NCI-H82 treated with DMSO at 0.1 percent for 48 hours (cell line): ENCODE results near the gene COL17A1.
A peak's percentile ranks its signal among the peaks of the same experiment; 100 is the strongest.

Experiments used
- DNase-seq: peaks from one replicate; lab custom pipeline; 2025; ENCODE audit not compliant: unreplicated experiment; lab: John Stamatoyannopoulos, UW

COL17A1 gene

DNA sequence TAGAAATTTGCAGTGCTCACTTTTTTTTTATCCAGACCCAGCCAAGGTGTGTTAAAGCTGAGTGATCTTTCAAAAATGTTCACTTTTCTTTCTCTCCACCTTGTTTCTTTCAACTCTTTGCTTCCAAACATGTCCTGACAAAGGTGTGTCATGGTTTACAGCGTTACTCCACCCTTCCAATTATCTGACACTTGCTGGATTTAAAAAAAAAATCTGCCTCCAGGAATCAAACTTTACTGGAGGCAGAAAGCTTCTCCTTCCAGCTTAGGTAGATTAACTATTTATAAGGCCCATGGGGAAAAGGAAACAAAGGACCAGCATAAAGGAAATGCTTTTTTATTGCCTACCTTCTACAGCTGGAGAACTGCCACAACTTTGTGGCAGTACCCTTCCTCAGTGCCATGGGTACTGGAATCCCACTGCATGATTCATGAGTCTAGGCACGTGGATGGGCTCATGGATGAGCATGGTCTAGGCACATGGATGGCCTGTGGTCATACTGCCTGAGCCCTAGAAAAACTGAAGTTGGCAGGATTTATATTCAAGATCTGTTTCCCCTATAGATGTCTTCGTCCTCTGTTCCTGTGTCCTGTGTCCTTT is at the start of gene COL17A1:
COL17A1 (minus strand) TSS at position 80 of the 600 bp plus-strand sequence. CDS start 5,207 bp downstream, outside the sequence.
- DNase-seq = no peak

DNA sequence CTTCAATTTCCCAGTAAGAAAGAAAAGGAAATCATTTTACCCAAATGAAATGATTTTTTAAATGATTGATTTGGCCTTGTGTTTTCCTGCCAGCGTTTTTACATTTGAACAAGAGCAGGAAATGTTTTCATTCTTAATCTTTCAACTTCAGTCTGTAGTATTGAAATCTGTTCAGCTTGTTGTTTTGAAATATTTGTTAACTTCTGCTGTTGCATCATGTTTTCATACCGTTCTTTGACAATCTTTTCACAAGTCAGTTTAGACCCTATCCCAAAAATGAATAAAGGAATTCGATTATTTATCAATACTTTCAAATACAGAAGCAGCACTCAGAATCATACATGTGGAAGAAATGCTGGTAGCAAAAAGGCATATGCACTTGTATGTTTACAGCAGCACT is 44.4 kb upstream of the COL17A1 start:
- no peak for DNase-seq

GRCh38 chr10:104128214-104128613 is 42.5 kb upstream of the COL17A1 start:
- DNase-seq = no peak

GRCh38 chr10:104127411-104127810 is 41.7 kb upstream of the COL17A1 start:
- DNase-seq = no peak

DNA sequence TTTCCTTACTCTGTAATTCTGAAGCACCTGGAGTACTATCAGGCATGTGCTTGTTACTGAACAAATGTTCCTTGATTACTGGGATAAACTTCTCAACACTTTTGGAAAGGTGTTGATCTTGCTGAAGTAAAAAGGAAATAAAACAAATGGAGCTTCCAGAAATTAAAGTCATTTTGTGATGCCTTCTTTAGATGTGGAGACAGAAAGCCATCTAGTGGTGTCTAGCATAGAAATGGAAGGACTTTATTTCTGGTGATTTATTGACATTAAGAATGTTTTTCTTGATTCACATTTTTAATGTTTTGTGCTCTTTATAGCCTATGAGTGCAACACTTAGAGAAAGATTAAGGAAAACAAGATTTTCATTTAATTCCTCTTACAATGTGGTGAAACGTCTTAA is 37.7 kb upstream of the COL17A1 start:
- no peak for DNase-seq

GRCh38 chr10:104122225-104123107 is 36.8 kb upstream of the COL17A1 start:
- peak; percentile 51 for DNase-seq

DNA sequence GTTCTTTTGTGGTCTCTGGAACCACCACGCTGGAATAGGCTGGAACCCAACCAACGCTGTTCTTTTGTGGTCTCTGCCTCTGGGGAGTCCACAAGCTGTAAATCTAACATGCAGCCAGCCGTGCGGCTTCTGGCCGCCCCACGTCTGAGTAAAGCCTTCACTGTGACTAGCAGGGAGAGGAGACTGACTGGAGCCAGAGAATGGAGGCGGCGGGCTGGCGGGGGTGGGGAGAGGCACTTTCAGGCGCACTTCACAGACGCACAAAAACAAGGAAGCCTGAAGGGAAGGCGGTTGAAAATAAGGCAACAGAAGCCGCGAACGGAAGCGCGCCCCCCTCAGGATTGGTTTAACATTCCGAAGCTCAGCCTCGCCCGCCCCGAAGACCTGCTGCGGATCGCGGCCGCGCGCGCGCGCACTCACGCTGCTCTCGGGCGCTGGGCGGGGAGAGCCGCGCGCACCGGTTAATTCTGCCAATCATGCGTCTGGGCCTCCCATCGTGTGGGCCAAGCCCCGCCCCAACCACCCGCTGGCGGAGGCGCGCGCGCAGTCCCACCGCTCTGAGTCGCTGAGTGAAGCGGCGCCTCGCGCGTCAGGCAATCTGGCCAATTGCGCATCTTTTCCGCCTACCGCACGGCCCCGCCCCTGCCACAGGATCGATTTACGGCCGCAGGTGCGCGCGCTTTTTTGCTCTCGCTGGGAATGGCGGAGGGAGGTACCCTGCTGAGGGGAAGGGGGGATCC is 36.0 kb upstream of the COL17A1 start, which contains the start of gene SFR1:
SFR1 (plus strand) TSS at position 687 of the 740 bp plus-strand sequence; CDS start at position 700, 13 bp downstream.
- DNase-seq = peak; percentile 92

DNA sequence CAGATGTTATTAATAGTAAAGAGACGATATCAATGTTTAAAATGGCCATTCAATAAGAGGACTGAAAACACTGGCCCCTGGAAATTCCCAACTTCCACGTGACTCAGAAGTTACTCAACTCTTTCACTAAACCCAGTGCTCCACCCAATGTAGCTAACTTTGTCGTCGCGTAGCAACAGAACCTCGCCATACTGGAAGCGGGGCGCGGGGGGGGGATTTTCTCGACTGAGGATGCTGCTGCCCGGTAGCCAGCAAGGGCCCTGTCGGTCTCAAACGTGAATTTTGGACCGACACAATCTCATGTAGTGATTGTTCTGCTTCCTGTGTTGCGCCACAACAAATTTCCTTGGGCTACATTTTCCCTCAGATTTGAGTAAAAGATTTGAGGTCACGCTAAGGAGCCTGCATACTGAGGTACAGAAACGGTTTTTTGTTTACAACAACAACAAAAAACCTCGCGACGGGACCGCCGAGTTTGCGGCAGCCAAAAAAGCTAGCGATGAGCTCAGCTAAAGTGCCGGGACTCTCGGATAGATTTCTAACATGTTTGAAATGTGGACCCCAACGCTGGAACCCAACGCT is 35.3 kb upstream of the COL17A1 start:
- DNase-seq = peak; percentile 47

DNA sequence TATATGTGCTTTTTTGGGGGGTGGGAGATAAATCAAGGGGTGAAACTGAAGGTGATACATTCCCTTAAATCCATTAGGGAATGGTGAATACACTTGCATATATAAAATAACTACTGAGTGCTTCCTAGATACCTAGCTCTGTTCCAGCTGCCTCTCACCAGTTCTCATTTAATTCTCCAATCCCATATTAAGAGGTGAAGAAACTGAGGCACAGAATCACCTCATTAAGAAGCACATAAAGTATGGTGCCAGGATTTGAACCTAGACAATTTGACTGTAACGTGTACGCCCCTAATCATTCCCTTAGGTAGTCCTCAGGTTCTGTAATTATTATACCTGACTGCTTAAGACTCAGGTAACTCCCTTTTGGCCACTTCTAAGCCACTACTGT is 34.8 kb upstream of the COL17A1 start:
- no peak for DNase-seq

- DNase-seq = no peak
These were observed 34.3 kb upstream of the COL17A1 start for GRCh38 chr10:104119996-104120395.

DNA sequence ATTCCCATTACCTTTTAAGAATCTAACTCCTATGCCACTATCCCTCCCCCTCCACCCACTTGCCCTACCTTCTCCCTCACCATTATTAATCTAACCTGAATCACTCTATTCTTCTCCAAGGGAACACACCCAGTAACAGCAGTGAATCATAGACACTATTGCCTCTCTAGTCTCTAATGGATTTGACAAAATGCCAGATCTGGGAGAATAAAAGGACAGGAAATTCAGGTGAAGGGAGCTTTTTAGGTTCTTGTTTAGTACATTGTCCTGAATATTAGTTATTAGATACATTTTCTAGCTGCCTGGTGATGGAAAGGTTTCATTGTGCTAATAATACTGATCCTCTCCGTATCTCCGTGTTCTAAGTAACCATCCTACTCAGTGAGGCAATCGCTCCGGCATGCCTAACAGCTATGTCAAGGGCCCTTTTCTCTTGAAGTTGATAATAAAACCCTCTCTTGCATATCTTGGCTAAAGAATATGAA is 32.2 kb upstream of the COL17A1 start:
- DNase-seq = no peak

DNA sequence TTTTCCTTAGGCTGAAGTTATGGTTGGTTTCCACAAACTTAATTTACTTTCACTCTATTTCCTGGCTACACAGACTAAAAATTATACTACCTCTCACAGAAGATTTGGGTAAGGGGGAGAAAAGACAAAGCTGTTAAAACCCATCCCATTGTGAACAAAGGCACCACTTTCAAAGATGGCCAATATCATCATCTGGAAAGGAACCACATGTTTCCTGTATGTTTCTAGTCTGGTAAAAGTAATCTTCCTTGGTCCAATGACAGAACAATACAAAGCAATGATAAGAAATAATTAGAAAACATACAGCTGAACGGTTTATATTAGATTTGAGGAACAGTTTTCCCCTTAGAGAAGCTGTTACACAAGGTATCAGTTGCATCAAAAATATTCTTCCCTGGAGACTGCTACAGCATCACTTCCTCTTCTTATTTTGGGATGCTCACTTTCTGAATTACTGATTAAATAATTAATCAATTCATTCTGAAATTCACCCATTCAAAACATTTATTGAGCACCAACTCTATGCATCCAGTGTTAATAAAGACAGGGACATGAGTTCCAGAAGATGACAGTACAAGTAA is 27.8 kb upstream of the COL17A1 start:
- no peak for DNase-seq

GRCh38 chr10:104109908-104110662 is 24.4 kb upstream of the COL17A1 start:
- no peak for DNase-seq

GRCh38 chr10:104104926-104105325 is 19.2 kb upstream of the COL17A1 start:
- no peak for DNase-seq

GRCh38 chr10:104104418-104104817 is 18.7 kb upstream of the COL17A1 start:
- DNase-seq = no peak

DNA sequence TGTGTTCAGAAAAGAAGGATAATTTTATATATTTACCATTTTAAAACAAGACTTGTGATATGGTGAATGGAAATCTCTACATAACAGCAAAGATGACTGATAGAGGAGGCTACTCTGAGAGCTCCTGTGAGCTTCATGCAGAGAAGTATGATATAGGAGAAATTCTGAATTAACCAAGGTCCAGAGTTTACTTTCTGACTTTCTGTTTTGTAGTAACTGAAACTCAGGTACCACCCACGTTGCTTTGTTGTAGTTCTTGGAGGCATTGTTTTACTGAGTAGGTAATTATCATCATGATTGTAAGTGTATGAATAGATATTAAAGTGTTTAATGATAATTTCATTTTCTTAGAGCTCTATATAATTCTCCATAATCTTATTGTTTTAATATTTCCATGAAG is 18.3 kb upstream of the COL17A1 start:
- no peak for DNase-seq

DNA sequence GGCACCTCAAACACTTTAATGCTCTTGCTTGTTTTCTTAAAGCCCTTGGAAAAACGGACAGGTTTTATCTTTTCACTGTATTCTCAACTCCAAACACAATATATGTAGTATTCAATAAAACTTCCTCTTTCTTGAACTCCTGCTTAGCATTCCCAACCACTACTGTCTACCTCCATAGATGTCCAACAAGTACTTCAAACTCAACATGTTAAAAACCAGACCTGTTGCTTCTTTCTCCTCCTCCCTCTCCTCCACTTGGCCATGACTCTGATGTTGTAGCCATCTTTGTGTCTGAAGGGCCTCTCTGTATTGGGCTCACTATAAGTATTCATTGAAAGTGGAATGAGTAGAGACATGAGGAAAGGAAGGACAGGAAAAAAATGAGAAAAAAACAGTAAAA is 16.2 kb upstream of the COL17A1 start:
- no peak for DNase-seq

- DNase-seq = peak; percentile 21
These were observed 15.1 kb upstream of the COL17A1 start for GRCh38 chr10:104100795-104101194.

GRCh38 chr10:104099941-104100340 is 14.3 kb upstream of the COL17A1 start:
- DNase-seq = no peak

DNA sequence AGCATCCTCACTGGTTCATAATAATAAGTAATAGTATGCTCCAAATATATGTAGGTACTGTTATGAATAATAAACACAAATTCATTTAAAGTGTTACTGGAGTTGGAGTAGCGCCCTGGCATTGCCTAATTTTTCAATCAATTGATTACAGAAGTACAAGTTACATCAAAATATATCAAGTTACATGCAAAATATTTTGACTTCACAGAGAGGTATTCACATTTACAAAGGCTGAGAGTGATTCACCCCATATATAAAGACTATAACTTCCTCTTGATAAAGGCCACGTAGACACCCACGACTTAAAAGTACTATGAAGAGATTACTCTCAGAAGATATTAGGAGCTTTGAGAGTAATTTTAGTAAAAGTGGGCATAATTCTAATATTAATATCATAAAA is 13.6 kb upstream of the COL17A1 start:
- DNase-seq = no peak
